ENCODE results near the gene CCDC18.
"Not testable (repeated sequence)": the region's sequence is repeated elsewhere in the genome, so short reads cannot be mapped to it uniquely, and the experiment has no call there.

CCDC18 gene

GRCh38 chr1:93205892-93206566 is 25.5 kb downstream of the CCDC18 start:
- no peak for DNase-seq (ENCODE audit: low read depth)
- H3K4me3 ChIP-seq (ENCODE audit: control insufficient read depth, low read depth, low read length), result no peak overlapping the region
- TF ChIP-seq CTCF (conservative IDR thresholded peaks at IDR 0.05; ENCODE audit: control insufficient read depth, insufficient read depth, low read depth, low read length), result no peak

GRCh38 chr1:93206567-93206954 is 26.0 kb downstream of the CCDC18 start:
- DNase-seq (ENCODE audit: low read depth), result no peak
- no peak overlapping the region for H3K4me3 ChIP-seq (ENCODE audit: control insufficient read depth, low read depth, low read length)
- TF ChIP-seq CTCF (conservative IDR thresholded peaks at IDR 0.05; ENCODE audit: control insufficient read depth, insufficient read depth, low read depth, low read length), result no peak

- DNase-seq (ENCODE audit: low read depth), result no peak
- H3K4me3 ChIP-seq (ENCODE audit: control insufficient read depth, low read depth, low read length), result no peak overlapping the region
- no peak for TF ChIP-seq CTCF (conservative IDR thresholded peaks at IDR 0.05; ENCODE audit: control insufficient read depth, insufficient read depth, low read depth, low read length)
These were observed 26.7 kb downstream of the CCDC18 start for GRCh38 chr1:93207211-93207610.

- no peak overlapping the region for H3K4me3 ChIP-seq (ENCODE audit: control insufficient read depth, low read depth, low read length)
- TF ChIP-seq CTCF (conservative IDR thresholded peaks at IDR 0.05; ENCODE audit: control insufficient read depth, insufficient read depth, low read depth, low read length), result no peak
- no peak for DNase-seq (ENCODE audit: low read depth)
These were observed 34.8 kb downstream of the CCDC18 start for GRCh38 chr1:93215322-93215721.

GRCh38 chr1:93219443-93219842 is 38.9 kb downstream of the CCDC18 start:
- DNase-seq (ENCODE audit: low read depth), result no peak
- no peak for TF ChIP-seq CTCF (conservative IDR thresholded peaks at IDR 0.05; ENCODE audit: control insufficient read depth, insufficient read depth, low read depth, low read length)
- H3K4me3 ChIP-seq (ENCODE audit: control insufficient read depth, low read depth, low read length), result no peak overlapping the region

- not testable (repeated sequence) for DNase-seq (ENCODE audit: low read depth)
These were observed 40.2 kb downstream of the CCDC18 start for GRCh38 chr1:93220716-93221115.

GRCh38 chr1:93221913-93222312 is 41.4 kb downstream of the CCDC18 start:
- no peak for DNase-seq (ENCODE audit: low read depth)
- no peak overlapping the region for H3K4me3 ChIP-seq (ENCODE audit: control insufficient read depth, low read depth, low read length)
- TF ChIP-seq CTCF (conservative IDR thresholded peaks at IDR 0.05; ENCODE audit: control insufficient read depth, insufficient read depth, low read depth, low read length), result no peak

More at GRCh38 chr1:93220716-93221115, 40.2 kb downstream of the CCDC18 start:
- H3K4me3 ChIP-seq (ENCODE audit: control insufficient read depth, low read depth, low read length), result not testable (repeated sequence)

Measured in fibroblast of mammary gland (primary cell).